ENCODE results near the gene TOMM34. TPM values are rescaled to one million over a fixed set of nuclear protein-coding genes. Genes with fewer than 3 reads are reported as not detected.

Gene TOMM34
- total RNA-seq, 1 experiment from 2014 or later = 42.3 TPM

- no peak for DNase-seq (ENCODE audit: low read depth)
- in situ Hi-C loops (cut with HindIII; ENCODE audit: low pct_unique_long_range_greater_than_20kb, low sequenced_read_pairs) = no loop called here
Observed at GRCh38 chr20:44965651-44966029, 5.4 kb upstream of the TOMM34 start.

DNA sequence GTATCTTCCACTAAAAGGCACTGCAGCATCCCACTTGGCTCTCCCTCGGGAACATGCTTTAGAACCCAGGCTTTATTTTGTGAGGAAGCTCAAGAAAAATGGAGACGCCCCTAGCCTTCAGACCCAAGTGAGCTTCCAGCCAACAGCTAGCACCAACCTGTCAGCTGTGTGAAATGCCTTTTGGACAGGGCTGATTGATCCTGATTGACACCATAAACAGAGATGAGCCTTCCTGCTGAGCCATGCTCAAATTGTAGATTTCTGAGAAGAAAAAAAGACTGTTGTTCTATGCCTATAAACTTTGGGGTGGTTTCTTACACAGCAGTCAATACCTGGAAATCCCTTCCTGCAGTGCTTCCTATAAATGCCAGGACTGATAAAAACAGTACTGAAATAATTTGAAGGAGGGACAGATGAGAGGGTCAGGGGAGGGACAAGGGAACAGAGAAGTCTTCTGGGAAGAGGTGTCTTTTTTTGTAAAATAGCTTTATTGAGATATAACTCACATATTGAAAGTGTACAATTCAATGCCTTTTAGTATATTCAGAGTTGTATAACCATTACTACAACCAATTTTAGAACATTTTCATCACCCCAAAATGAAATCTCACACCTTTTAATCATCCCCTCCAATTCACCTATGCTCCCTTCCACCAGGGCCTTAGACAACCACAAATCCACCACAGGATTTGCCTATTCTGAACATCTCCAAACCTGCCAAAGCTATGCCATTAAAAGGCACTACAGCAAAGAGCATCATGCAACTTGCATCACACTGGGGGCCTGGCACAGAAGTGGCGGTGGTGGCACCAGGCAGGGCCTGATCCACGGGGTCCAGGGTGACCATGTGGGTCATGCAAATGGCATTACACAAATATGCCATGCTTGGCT is 3.4 kb upstream of the TOMM34 start:
- no peak for DNase-seq (ENCODE audit: low read depth)
- in situ Hi-C loops (cut with HindIII; ENCODE audit: low pct_unique_long_range_greater_than_20kb, low sequenced_read_pairs) = no loop called here

DNA sequence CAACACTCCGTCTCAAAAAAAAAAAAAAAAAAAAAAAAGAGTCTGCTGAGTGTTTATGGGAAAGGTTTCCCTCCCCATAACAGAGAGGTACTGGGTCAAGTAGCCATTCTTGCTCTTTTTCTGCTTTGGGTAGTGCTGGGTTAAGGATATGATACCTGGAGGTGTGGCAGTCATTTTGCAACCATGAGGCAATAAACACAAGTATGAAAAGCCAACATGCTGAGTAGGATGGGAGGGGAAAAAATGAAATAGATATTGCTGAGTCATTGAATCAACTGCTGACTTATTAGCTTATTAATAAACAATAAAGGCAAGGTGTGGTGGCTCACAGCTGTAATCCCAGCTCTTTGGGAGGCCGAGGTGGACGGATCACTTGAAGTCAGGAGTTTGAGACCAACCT is 2.3 kb upstream of the TOMM34 start:
- DNase-seq (ENCODE audit: low read depth) = no peak
- in situ Hi-C loops (cut with HindIII; ENCODE audit: low pct_unique_long_range_greater_than_20kb, low sequenced_read_pairs) = no loop called here

GRCh38 chr20:44961870-44962267 is 1.7 kb upstream of the TOMM34 start:
- peak; percentile 34 for DNase-seq (ENCODE audit: low read depth)
- in situ Hi-C loops (cut with HindIII; ENCODE audit: low pct_unique_long_range_greater_than_20kb, low sequenced_read_pairs) = no loop called here

DNA sequence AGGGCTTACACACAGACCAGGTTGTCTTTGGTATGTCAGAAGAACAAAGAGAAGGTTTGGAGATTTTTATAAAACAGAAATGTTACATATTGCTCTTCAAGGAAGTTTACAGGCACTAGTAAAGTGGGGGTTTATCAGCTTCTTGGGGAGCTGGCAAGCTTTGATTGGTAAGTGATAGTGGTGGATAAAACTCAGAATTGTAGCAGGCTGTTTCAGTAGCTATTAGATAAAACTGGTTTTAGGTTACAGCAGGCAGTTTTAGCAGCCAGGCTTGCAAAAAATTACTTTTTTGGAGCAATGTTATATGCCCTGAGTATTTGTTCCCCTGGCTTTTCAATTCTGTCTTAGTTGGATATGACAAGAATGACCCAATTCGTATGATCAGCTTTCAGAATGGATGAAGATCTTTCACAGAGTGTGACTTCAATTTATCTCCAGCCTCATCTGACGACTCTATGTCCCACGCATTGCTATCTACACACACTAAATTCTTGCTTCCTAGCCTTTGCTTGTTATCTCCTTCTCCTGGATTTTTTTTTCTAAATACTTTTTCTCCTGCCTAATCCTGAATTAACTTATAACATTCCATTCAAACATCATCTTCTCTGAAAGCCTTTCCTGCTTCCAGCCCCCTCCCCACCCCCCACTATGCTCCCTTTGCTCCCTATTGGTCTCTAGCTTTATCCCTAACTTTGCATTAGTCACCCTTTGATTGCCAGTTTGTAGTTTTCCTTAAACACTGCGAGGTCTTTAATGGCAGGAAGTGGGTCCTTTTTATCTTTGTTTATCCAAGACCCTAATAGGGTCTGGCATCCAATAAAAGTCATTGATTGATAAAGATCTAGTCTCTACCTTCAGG is 1.0 kb upstream of the TOMM34 start:
- no peak for DNase-seq (ENCODE audit: low read depth)
- in situ Hi-C loops (cut with HindIII; ENCODE audit: low pct_unique_long_range_greater_than_20kb, low sequenced_read_pairs) = no loop called here

GRCh38 chr20:44959638-44960102 is 527 bp downstream of the TOMM34 start:
- peak; percentile 41 for DNase-seq (ENCODE audit: low read depth)
- in situ Hi-C loops (cut with HindIII; ENCODE audit: low pct_unique_long_range_greater_than_20kb, low sequenced_read_pairs) = no loop called here

DNA sequence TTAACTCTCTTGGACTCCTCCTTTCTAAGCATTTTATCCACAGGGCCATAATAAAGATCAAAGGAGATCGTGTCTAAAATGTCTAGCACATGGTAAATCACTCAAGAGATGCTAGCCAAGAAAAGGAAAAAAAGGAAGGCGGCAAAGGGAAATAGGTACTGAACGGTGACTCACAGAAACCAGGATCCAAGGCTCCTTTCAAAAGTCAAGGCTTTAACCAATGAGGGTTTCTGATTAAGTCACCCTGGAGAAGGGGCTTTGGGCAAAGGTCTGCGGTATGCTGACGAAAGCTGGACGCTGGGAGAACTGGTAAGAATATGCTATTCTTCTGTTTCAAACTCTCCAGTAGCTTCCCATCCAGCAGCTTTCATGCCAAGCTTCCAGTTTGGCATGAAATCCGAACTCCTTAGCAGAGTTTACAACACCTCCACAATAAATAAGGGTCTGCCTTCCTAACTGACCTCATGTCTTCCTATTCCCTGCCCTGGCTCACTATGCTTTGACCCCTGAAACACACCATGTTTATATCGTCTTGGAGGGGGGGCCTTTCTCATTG is 1.0 kb downstream of the TOMM34 start:
- in situ Hi-C loops (cut with HindIII; ENCODE audit: low pct_unique_long_range_greater_than_20kb, low sequenced_read_pairs) = no loop called here
- DNase-seq (ENCODE audit: low read depth) = no peak

DNA sequence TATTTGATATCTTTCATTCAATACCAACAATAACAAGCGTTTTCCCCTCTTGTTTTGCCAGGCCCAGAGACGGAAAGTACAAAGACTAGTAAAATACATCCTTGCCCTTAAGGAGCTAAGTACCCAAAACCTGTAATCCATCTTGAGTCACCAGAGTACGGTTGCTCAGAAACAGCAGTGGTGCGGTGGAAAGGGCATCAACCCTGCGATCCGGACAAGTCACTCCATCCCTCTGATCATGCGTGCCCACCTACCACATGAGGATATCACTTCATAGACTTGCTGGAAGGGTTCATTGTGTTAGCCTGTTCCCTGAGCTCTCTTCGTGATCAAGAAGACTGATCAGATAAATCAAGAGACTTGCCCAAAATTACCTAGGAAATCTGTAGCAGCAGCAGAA is 1.9 kb downstream of the TOMM34 start:
- DNase-seq (ENCODE audit: low read depth) = no peak
- in situ Hi-C loops (cut with HindIII; ENCODE audit: low pct_unique_long_range_greater_than_20kb, low sequenced_read_pairs) = no loop called here

DNA sequence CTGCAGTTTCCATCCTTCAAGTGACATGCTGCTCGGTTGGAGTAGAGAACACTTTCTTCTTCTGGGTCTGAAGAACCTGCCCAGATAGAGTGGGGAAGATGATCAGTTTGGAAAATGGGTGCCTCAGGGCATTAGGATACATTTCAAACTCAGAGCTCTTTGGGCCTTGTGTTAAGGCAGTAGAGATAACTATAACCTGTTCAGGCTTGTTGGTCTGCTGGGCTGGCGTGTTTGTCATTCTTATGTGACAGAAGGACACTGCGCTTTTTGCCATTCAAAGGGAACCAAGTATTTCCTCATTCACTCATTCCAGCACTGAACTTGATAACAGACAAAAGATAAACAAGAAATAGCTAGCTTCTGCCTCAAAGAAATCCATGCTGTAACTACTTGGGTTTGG is 3.8 kb downstream of the TOMM34 start:
- in situ Hi-C loops (cut with HindIII; ENCODE audit: low pct_unique_long_range_greater_than_20kb, low sequenced_read_pairs) = no loop called here
- DNase-seq (ENCODE audit: low read depth) = no peak

GRCh38 chr20:44955270-44955669 is 4.9 kb downstream of the TOMM34 start:
- DNase-seq (ENCODE audit: low read depth) = no peak
- in situ Hi-C loops (cut with HindIII; ENCODE audit: low pct_unique_long_range_greater_than_20kb, low sequenced_read_pairs) = no loop called here

GRCh38 chr20:44954211-44954610 is 6.0 kb downstream of the TOMM34 start:
- in situ Hi-C loops (cut with HindIII; ENCODE audit: low pct_unique_long_range_greater_than_20kb, low sequenced_read_pairs) = no loop called here
- no peak for DNase-seq (ENCODE audit: low read depth)

DNA sequence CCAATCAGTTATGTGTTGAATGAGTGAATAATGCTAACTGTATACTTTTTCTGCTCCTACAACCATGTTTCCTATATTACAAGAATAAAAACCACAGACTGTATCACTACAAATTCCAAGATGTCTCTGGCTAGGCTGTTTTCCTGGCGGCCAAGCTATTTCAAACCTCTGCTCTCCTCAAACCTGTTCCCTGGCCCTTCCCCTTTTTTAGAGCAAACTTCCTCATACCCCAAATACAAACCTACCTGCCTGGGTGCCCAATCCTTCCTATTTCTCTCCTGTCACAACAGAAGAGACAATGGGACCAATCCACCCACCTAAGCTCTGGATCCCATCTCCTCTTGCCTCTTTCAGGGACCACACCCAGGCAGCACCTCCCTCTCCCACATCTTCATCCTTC is 7.5 kb downstream of the TOMM34 start:
- DNase-seq (ENCODE audit: low read depth) = no peak
- in situ Hi-C loops (cut with HindIII; ENCODE audit: low pct_unique_long_range_greater_than_20kb, low sequenced_read_pairs) = no loop called here

- in situ Hi-C loops (cut with HindIII; ENCODE audit: low pct_unique_long_range_greater_than_20kb, low sequenced_read_pairs) = no loop called here
- no peak for DNase-seq (ENCODE audit: low read depth)
Observed at GRCh38 chr20:44950368-44950767, 9.8 kb downstream of the TOMM34 start.

- in situ Hi-C loops (cut with HindIII; ENCODE audit: low pct_unique_long_range_greater_than_20kb, low sequenced_read_pairs) = no loop called here
- no peak for DNase-seq (ENCODE audit: low read depth)
Observed at GRCh38 chr20:44948513-44948912, 11.7 kb downstream of the TOMM34 start.

- in situ Hi-C loops (cut with HindIII; ENCODE audit: low pct_unique_long_range_greater_than_20kb, low sequenced_read_pairs) = no loop called here
- DNase-seq (ENCODE audit: low read depth) = no peak
Observed at GRCh38 chr20:44948107-44948506, 12.1 kb downstream of the TOMM34 start.

GRCh38 chr20:44946271-44946852 is 13.8 kb downstream of the TOMM34 start:
- DNase-seq (ENCODE audit: low read depth) = no peak
- in situ Hi-C loops (cut with HindIII; ENCODE audit: low pct_unique_long_range_greater_than_20kb, low sequenced_read_pairs) = no loop called here

DNA sequence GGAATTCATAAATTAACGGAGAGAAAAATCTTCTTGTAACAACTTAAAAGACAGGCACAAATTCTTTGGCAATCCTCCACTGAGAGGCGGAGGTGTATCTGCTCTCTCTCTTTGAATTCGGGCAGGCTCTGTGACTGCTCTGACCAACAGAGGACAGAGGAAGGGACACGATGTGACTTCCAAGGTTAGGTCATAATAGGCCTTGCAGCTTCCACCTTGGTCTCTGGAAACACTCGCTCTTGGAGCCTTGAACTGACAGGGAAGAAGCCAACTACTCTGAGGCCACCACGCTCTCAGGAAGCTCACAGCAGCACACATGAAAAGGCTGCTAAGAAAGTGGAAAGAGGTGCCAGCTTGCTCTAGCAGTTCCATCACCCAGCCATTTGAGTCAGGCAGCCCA is 14.9 kb downstream of the TOMM34 start:
- in situ Hi-C loops (cut with HindIII; ENCODE audit: low pct_unique_long_range_greater_than_20kb, low sequenced_read_pairs) = no loop called here
- no peak for DNase-seq (ENCODE audit: low read depth)

GRCh38 chr20:44943828-44944227 is 16.4 kb downstream of the TOMM34 start:
- in situ Hi-C loops (cut with HindIII; ENCODE audit: low pct_unique_long_range_greater_than_20kb, low sequenced_read_pairs) = no loop called here
- DNase-seq (ENCODE audit: low read depth) = no peak
